Measurements from ENCODE around the gene DTNBP1. TPM values are rescaled to one million over a fixed set of nuclear protein-coding genes. Genes with fewer than 3 reads are reported as not detected.

Gene DTNBP1
- total RNA-seq, 2 experiments from 2014 or later, result 18.4 to 23.4 TPM

GRCh38 chr6:15643542-15643941 is 19.3 kb downstream of the DTNBP1 start:
- Mint-ChIP-seq H3K4me1 (peaks cover 4% of the 10 kb centered on the region), H3K27ac (no peak overlapping the region), H3K4me3 (no peak overlapping the region), H3K36me3 (ENCODE audit: low read depth) (peaks cover 83% of the 10 kb centered on the region), H3K27me3 (no peaks in the 10 kb centered on the region), H3K9me3 (ENCODE audit: low read depth) (peaks cover 39% of the 10 kb centered on the region)
- ChIA-PET POLR2A (no interaction called here), CTCF (interaction anchor here (1.2 to 2.0 kb wide), 5 partner anchors 9 to 20 kb away, joined by 4 to 9 read pairs (median 5); no protein-coding TSS in a partner anchor)
- DNase-seq (no peak), ATAC-seq (no peak)
- intact Hi-C loops (cut with DNase I, micrococcal nuclease), result no loop called here

GRCh38 chr6:15642276-15642675 is 20.6 kb downstream of the DTNBP1 start:
- intact Hi-C loops (cut with DNase I, micrococcal nuclease), result no loop called here
- H3K27ac Mint-ChIP-seq, result no peak overlapping the region
- DNase-seq (peak; percentile 21), ATAC-seq (peak; percentile 49)
- H3K36me3 Mint-ChIP-seq (ENCODE audit: low read depth), result peaks cover 76% of the 10 kb centered on the region
- no peak overlapping the region for H3K4me3 Mint-ChIP-seq
- no peaks in the 10 kb centered on the region for H3K27me3 Mint-ChIP-seq
- peaks cover 4% of the 10 kb centered on the region for H3K4me1 Mint-ChIP-seq
- ChIA-PET POLR2A (no interaction called here), CTCF (interaction anchor here (0.6 to 2.0 kb wide), 5 partner anchors 13 to 23 kb away, joined by 3 to 9 read pairs (median 5); no protein-coding TSS in a partner anchor)
- peaks cover 32% of the 10 kb centered on the region for H3K9me3 Mint-ChIP-seq (ENCODE audit: low read depth)

- peaks cover 8% of the 10 kb centered on the region for H3K9me3 Mint-ChIP-seq (ENCODE audit: low read depth)
- DNase-seq, result no peak
- H3K27me3 Mint-ChIP-seq, result no peaks in the 10 kb centered on the region
- H3K4me3 Mint-ChIP-seq, result no peak overlapping the region
- no peaks in the 10 kb centered on the region for H3K4me1 Mint-ChIP-seq
- ATAC-seq, result no peak
- ChIA-PET CTCF (interaction anchor here (1.7 kb wide), 1 partner anchor 27 kb away, joined by 4 read pairs; no protein-coding TSS in a partner anchor), POLR2A (no interaction called here)
- intact Hi-C loops (cut with DNase I, micrococcal nuclease), result no loop called here
- no peak overlapping the region for H3K27ac Mint-ChIP-seq
- peaks cover 60% of the 10 kb centered on the region for H3K36me3 Mint-ChIP-seq (ENCODE audit: low read depth)
Measured at GRCh38 chr6:15638373-15638772, 24.5 kb downstream of the DTNBP1 start.

- H3K4me1 Mint-ChIP-seq, result peaks cover 36% of the 10 kb centered on the region
- H3K36me3 Mint-ChIP-seq (ENCODE audit: low read depth), result peaks cover 25% of the 10 kb centered on the region
- ChIA-PET CTCF (interaction anchor here (1.7 kb wide), 1 partner anchor 12 kb away, joined by 4 read pairs; no protein-coding TSS in a partner anchor), POLR2A (no interaction called here)
- no peak overlapping the region for H3K4me3 Mint-ChIP-seq
- H3K27me3 Mint-ChIP-seq, result peaks cover 6% of the 10 kb centered on the region
- intact Hi-C loops (cut with DNase I, micrococcal nuclease), result no loop called here
- ATAC-seq, result no peak
- H3K9me3 Mint-ChIP-seq (ENCODE audit: low read depth), result no peaks in the 10 kb centered on the region
- no peak overlapping the region for H3K27ac Mint-ChIP-seq
- DNase-seq, result no peak
Measured at GRCh38 chr6:15631432-15631831, 31.4 kb downstream of the DTNBP1 start.

DNA sequence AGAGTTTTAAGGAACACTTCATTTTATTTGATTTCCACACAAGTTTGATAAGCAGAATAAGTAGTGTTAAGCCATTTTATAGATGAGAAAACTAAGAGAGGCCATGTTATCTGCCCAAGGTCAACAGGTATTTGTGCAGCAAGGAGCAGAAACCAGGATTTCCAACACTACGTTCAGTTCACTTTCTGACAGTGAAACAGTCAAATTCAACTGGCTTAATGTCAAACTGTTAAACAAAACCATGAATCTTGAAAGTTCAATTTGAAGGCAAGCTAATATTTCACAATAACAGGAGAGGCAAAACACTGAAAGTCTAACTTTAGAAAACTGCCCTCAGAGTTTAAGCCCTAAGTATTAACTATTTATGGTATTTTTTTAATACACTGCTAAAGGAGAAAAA is 32.6 kb downstream of the DTNBP1 start:
- Mint-ChIP-seq H3K36me3 (ENCODE audit: low read depth) (peaks cover 22% of the 10 kb centered on the region), H3K9me3 (ENCODE audit: low read depth) (no peaks in the 10 kb centered on the region), H3K27me3 (peaks cover 8% of the 10 kb centered on the region), H3K4me1 (peaks cover 43% of the 10 kb centered on the region), H3K4me3 (no peak overlapping the region), H3K27ac (no peak overlapping the region)
- DNase-seq, result no peak
- CTCF ChIA-PET, result interaction anchor here (0.7 kb wide), 1 partner anchor 25 kb away, joined by 3 read pairs; no protein-coding TSS in a partner anchor
- no peak for ATAC-seq
- POLR2A ChIA-PET, result interaction anchor here (0.7 kb wide), 1 partner anchor 475 kb away, joined by 4 read pairs; no protein-coding TSS in a partner anchor
- intact Hi-C loops (cut with DNase I, micrococcal nuclease), result no loop called here

- intact Hi-C loops (cut with DNase I, micrococcal nuclease), result loop anchor here in 1 of 2 experiments (5.0 to 10.0 kb wide), 4 partner anchors 382 to 1445 kb away; partner anchors contain the start of gene JARID2
- ATAC-seq (no peak), DNase-seq (no peak)
- Mint-ChIP-seq H3K27ac (no peak overlapping the region), H3K27me3 (peaks cover 8% of the 10 kb centered on the region), H3K36me3 (ENCODE audit: low read depth) (peaks cover 19% of the 10 kb centered on the region), H3K4me1 (peaks cover 43% of the 10 kb centered on the region), H3K4me3 (no peak overlapping the region), H3K9me3 (ENCODE audit: low read depth) (no peaks in the 10 kb centered on the region)
- POLR2A ChIA-PET, result interaction anchor here (1.2 kb wide), 1 partner anchor 33 kb away, joined by 9 read pairs; the partner anchor contains the start of gene DTNBP1
- CTCF ChIA-PET, result interaction anchor here (0.7 to 1.3 kb wide), 6 partner anchors 23 to 553 kb away, joined by 3 to 4 read pairs (median 3); no protein-coding TSS in a partner anchor
Measured at GRCh38 chr6:15629487-15629886, 33.3 kb downstream of the DTNBP1 start.

- DNase-seq, result peak; percentile 80
- H3K27me3 Mint-ChIP-seq, result peaks cover 8% of the 10 kb centered on the region
- intact Hi-C loops (cut with DNase I, micrococcal nuclease), result loop anchor here in 1 of 2 experiments (1.0 to 10.0 kb wide), 5 partner anchors 381 to 1444 kb away; partner anchors contain the start of gene JARID2
- no peak overlapping the region for H3K27ac Mint-ChIP-seq
- peak; percentile 96 for ATAC-seq
- peaks cover 52% of the 10 kb centered on the region for H3K4me1 Mint-ChIP-seq
- H3K9me3 Mint-ChIP-seq (ENCODE audit: low read depth), result no peaks in the 10 kb centered on the region
- peaks cover 19% of the 10 kb centered on the region for H3K36me3 Mint-ChIP-seq (ENCODE audit: low read depth)
- H3K4me3 Mint-ChIP-seq, result no peak overlapping the region
- POLR2A ChIA-PET, result interaction anchor here (0.7 to 1.2 kb wide), 2 partner anchors 29 to 34 kb away, joined by 3 to 9 read pairs; partner anchors contain the start of gene DTNBP1
- CTCF ChIA-PET, result interaction anchor here (0.6 to 1.3 kb wide), 9 partner anchors 14 to 554 kb away, joined by 3 to 4 read pairs (median 3); no protein-coding TSS in a partner anchor
Measured at GRCh38 chr6:15628499-15629131, 34.2 kb downstream of the DTNBP1 start.

- ChIA-PET CTCF (no interaction called here), POLR2A (no interaction called here)
- DNase-seq (no peak), ATAC-seq (no peak)
- no peak overlapping the region for H3K4me3 Mint-ChIP-seq
- H3K36me3 Mint-ChIP-seq (ENCODE audit: low read depth), result peaks cover 17% of the 10 kb centered on the region
- intact Hi-C loops (cut with DNase I, micrococcal nuclease), result loop anchor here in 1 of 2 experiments (1.0 to 10.0 kb wide), 5 partner anchors 381 to 1443 kb away; partner anchors contain the start of gene JARID2
- H3K27ac Mint-ChIP-seq, result no peak overlapping the region
- no peaks in the 10 kb centered on the region for H3K9me3 Mint-ChIP-seq (ENCODE audit: low read depth)
- H3K4me1 Mint-ChIP-seq, result peaks cover 52% of the 10 kb centered on the region
- peaks cover 8% of the 10 kb centered on the region for H3K27me3 Mint-ChIP-seq
Measured at GRCh38 chr6:15627821-15628220, 35.0 kb downstream of the DTNBP1 start.

DNA sequence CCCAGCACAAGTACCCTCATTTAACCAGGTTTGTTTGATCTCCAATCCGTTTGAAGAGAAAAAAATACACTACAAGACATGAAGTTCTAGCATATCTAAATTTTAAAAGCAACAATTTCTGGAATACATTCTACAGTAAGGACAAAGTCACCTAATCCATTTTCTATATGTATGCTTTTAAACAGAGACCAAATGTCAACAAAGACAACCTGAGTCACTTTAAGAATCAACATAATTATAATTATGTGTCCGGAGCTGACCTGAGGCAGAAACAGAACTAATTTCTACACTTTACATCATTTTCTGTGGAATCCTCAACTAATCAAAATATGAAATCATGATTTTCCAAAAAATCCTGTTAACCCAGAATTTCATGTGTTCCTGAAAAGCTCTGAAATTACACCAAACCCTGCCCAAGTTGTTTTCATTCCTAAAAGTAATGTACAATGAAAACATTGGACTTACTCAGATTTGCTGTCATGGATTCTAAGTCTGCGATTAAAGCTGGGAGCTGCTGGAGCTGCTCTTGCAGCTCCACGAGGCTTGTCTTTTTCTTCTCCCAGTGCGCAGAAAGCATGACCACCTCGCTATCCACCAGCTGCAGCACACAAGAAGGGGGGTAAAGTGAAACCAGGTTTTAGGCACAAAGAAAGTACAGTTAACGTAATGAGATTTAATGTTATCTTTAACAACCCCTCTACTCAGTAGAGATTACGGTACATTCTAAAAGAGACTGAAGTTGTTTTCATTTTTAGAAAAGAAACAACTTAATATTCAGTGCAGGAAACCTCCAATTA is 35.8 kb downstream of the DTNBP1 start:
- Mint-ChIP-seq H3K27me3 (peaks cover 8% of the 10 kb centered on the region), H3K36me3 (ENCODE audit: low read depth) (peaks cover 17% of the 10 kb centered on the region), H3K9me3 (ENCODE audit: low read depth) (no peaks in the 10 kb centered on the region), H3K4me3 (no peak overlapping the region), H3K4me1 (peaks cover 57% of the 10 kb centered on the region), H3K27ac (no peak overlapping the region)
- DNase-seq, result no peak
- no peak for ATAC-seq
- POLR2A ChIA-PET, result no interaction called here
- CTCF ChIA-PET, result interaction anchor here (0.7 to 1.6 kb wide), 3 partner anchors 55 to 1263 kb away, joined by 3 read pairs; no protein-coding TSS in a partner anchor
- intact Hi-C loops (cut with DNase I, micrococcal nuclease), result loop anchor here in 1 of 2 experiments (5.0 to 10.0 kb wide), 4 partner anchors 380 to 1442 kb away; partner anchors contain the start of gene JARID2

DNA sequence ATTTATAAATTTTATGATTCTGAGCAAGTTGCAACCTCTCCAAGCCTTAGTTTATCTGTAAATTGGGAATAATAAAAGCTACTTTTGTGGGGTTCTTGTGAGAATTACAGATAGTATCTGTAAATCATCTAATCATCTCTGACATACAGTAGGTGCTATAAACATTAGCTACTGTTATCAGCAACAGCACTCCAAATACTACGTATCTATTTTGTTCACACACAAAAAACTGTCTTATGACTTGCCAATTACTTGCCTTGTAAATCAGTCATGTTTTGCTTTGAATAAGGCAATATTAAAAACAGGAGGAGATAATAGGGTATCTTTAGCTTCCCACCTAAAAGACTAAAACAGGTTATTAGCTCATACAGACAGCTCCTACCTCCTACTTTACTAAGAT is 36.7 kb downstream of the DTNBP1 start:
- POLR2A ChIA-PET, result interaction anchor here (0.6 kb wide), 1 partner anchor 1839 kb away, joined by 5 read pairs; no protein-coding TSS in a partner anchor
- Mint-ChIP-seq H3K4me3 (no peak overlapping the region), H3K36me3 (ENCODE audit: low read depth) (peaks cover 17% of the 10 kb centered on the region), H3K9me3 (ENCODE audit: low read depth) (no peaks in the 10 kb centered on the region), H3K4me1 (peaks cover 62% of the 10 kb centered on the region), H3K27ac (no peak overlapping the region), H3K27me3 (peaks cover 8% of the 10 kb centered on the region)
- DNase-seq, result no peak
- no peak for ATAC-seq
- CTCF ChIA-PET, result interaction anchor here (0.7 to 1.6 kb wide), 6 partner anchors 32 to 1262 kb away, joined by 3 to 4 read pairs (median 3); no protein-coding TSS in a partner anchor
- intact Hi-C loops (cut with DNase I, micrococcal nuclease), result loop anchor here in 1 of 2 experiments (5.0 to 10.0 kb wide), 4 partner anchors 379 to 1441 kb away; partner anchors contain the start of gene JARID2
